Activated T-cell treated with anti-CD3 and anti-CD28 coated beads, Interleukin-2, amount 50 U/mL, for 4 hours (primary cell): Measurements from ENCODE around the gene CD34. TPM values are rescaled to one million over a fixed set of nuclear protein-coding genes. Genes with fewer than 3 reads are reported as not detected.
A peak's percentile ranks its signal among the peaks of the same experiment; 100 is the strongest.

Source experiments
- ATAC-seq, 2 donors: fragments of 200-7000 bp; cut with Tn5 transposase; one replicate each; pipeline ENCODE4 v1.10.0; 2021
- DNase-seq: peaks from one replicate; pipeline ENCODE4 v3.0.0-alpha.2; 2020
- H3K27me3 Mint-ChIP-seq: one replicate; pipeline ENCODE4 v1.8.0; 2021; ENCODE audit warnings: low read depth, mixed read lengths
- H3K36me3 Mint-ChIP-seq: one replicate; pipeline ENCODE4 v1.8.0; 2022; ENCODE audit warnings: mixed read lengths; ENCODE audit not compliant: insufficient read depth
- H3K4me1 Mint-ChIP-seq: one replicate; pipeline ENCODE4 v1.8.0; 2021; ENCODE audit warnings: low read depth, mixed read lengths
- H3K4me3 Mint-ChIP-seq: one replicate; pipeline ENCODE4 v1.8.0; 2021; ENCODE audit warnings: mild to moderate bottlenecking, moderate library complexity, mixed read lengths
- H3K9me3 Mint-ChIP-seq: one replicate; pipeline ENCODE4 v1.8.0; 2021; ENCODE audit warnings: mixed read lengths
- total RNA-seq, 3 donors: library from RNA; stranded (reverse); gene quantifications; one replicate each; pipeline ENCODE4 v1.2.1, GENCODE V29; 2021

CD34 gene
- total RNA-seq, 3 donors from 2014 or later: 0.05 to 0.20 (median 0.08) TPM

DNA sequence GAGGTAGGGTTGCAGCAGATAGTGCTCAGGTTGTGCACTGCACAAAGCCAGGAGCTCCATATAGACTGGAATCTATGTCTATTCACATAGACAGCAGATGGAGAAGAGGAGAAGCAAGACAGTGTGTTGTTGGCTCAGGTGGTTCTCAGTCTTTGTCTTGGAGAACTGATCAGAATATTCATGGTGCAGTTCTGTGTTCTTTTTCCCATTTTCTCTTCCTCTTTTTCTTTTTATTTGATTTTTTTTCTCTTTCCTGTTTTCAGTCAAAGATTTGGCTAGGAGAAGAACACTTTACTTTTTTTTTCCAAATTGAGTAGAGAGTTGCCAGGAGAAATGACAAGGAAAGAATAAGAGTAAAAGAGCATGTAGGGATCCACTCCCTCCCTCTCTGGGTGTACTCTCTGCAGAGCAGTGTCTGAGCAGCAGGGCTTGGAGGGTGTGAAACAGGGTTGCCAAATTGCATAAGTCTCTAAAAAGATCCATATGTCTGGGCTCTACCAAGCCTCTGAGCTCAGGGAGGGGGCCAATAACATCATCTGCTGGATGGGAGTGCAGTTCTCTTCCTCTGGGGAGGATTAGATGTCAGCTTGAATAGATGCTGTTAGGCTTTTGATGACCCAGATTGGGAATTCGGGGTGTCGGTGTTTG is 8.7 kb upstream of the CD34 start:
- Mint-ChIP-seq H3K36me3 (no peaks in the 10 kb centered on the region), H3K27me3 (peaks cover 27% of the 10 kb centered on the region), H3K4me1 (no peaks in the 10 kb centered on the region), H3K4me3 (no peak overlapping the region), H3K9me3 (no peaks in the 10 kb centered on the region)
- ATAC-seq: no peak
- DNase-seq: no peak

GRCh38 chr1:207918581-207918980 is 7.7 kb upstream of the CD34 start:
- Mint-ChIP-seq H3K27me3 (peaks cover 26% of the 10 kb centered on the region), H3K9me3 (no peaks in the 10 kb centered on the region), H3K36me3 (no peaks in the 10 kb centered on the region), H3K4me3 (no peak overlapping the region), H3K4me1 (no peaks in the 10 kb centered on the region)
- ATAC-seq (no peak), DNase-seq (no peak)

DNA sequence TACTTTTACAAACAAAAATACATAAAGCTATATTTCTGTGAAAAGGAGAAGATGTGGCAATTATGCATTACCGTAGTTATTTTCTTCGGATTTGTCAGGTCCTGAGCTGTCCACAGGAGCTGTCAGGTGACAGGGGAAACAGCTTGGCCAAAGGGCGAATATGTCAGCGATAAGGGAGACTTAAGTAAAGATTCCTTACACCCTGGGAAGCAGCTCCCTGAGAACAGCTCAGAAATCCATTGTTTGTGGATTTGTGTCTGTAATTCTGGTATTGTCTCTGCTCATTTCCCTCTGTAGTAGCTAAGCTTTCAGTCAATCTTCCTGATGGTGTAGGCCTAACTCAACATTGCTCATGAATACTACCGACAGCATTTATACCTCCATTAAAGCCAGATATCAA is 7.1 kb upstream of the CD34 start:
- Mint-ChIP-seq H3K27me3 (peaks cover 25% of the 10 kb centered on the region), H3K9me3 (no peaks in the 10 kb centered on the region), H3K36me3 (no peaks in the 10 kb centered on the region), H3K4me1 (no peaks in the 10 kb centered on the region), H3K4me3 (no peak overlapping the region)
- DNase-seq (no peak), ATAC-seq (no peak)

DNA sequence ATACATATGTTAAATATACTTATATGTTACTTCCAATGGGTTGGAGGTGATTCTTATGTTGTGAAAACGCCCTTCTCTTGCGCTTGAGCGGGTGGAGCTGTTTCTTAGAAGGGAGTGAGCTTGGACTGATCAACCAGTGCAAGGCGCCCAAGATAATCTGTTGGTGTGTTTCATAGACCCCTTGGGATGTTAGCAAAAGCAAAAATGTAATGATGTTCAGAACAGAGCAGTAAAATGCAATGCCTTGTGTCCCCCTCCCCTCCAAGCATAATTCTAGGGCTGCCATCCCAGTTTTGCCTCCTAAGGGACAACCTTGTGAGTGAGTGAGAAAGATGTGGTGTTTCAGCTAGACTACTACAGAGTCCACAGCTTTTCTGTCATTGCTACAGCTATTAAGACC is 6.2 kb upstream of the CD34 start:
- no peak for DNase-seq
- H3K36me3 Mint-ChIP-seq: no peaks in the 10 kb centered on the region
- no peak overlapping the region for H3K4me3 Mint-ChIP-seq
- H3K9me3 Mint-ChIP-seq: no peaks in the 10 kb centered on the region
- H3K27me3 Mint-ChIP-seq: peaks cover 28% of the 10 kb centered on the region
- no peaks in the 10 kb centered on the region for H3K4me1 Mint-ChIP-seq
- ATAC-seq: no peak

- ATAC-seq: no peak
- H3K27me3 Mint-ChIP-seq: peaks cover 47% of the 10 kb centered on the region
- H3K9me3 Mint-ChIP-seq: no peaks in the 10 kb centered on the region
- no peak for DNase-seq
- H3K36me3 Mint-ChIP-seq: no peaks in the 10 kb centered on the region
- no peak overlapping the region for H3K4me3 Mint-ChIP-seq
- peaks cover 16% of the 10 kb centered on the region for H3K4me1 Mint-ChIP-seq
These were observed 3.0 kb upstream of the CD34 start for GRCh38 chr1:207913951-207914350.

- peaks cover 16% of the 10 kb centered on the region for H3K4me1 Mint-ChIP-seq
- no peaks in the 10 kb centered on the region for H3K36me3 Mint-ChIP-seq
- no peak for ATAC-seq
- H3K4me3 Mint-ChIP-seq: peak overlapping the region; percentile 37
- DNase-seq: no peak
- H3K9me3 Mint-ChIP-seq: no peaks in the 10 kb centered on the region
- H3K27me3 Mint-ChIP-seq: peaks cover 46% of the 10 kb centered on the region
These were observed 1.2 kb upstream of the CD34 start for GRCh38 chr1:207911856-207912760.

GRCh38 chr1:207909687-207910086 is 1.2 kb downstream of the CD34 start:
- ATAC-seq: no peak
- Mint-ChIP-seq H3K36me3 (no peaks in the 10 kb centered on the region), H3K27me3 (peaks cover 46% of the 10 kb centered on the region), H3K4me1 (peaks cover 16% of the 10 kb centered on the region), H3K4me3 (no peak overlapping the region), H3K9me3 (no peaks in the 10 kb centered on the region)
- DNase-seq: no peak

DNA sequence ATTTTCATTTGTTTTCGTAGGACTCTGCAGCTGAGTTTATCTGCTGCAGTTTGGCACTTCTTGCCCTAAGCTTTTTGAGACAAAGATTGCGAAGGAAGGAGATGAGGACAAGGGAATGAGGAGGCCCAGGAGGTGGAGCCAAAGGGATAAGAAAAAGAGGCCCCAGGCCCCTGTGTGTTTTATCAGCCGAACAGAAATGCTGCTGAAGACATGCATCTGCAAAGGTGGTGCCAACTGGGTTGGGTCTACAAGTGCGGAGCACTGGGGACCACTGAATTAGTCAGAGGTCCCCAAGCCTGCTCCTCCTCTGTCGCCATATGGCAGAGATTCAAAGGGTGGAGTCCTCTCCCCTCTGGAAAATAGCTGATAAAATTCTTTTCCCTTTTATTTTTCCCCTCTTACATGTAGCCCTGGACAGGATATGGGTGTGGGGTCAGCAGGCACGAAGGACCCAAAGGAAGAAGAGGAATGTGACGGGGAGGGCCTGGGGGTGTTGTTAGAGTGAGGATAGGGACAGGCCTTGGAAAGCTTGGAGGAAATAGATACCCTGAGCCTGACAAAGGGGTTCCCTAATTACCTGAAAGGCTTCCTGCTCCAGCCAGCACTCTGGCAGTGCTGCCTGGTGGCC is 2.7 kb downstream of the CD34 start:
- no peaks in the 10 kb centered on the region for H3K36me3 Mint-ChIP-seq
- H3K4me1 Mint-ChIP-seq: peaks cover 17% of the 10 kb centered on the region
- no peak for ATAC-seq
- no peak overlapping the region for H3K4me3 Mint-ChIP-seq
- H3K9me3 Mint-ChIP-seq: no peaks in the 10 kb centered on the region
- peaks cover 43% of the 10 kb centered on the region for H3K27me3 Mint-ChIP-seq
- DNase-seq: no peak

GRCh38 chr1:207904391-207904790 is 6.5 kb downstream of the CD34 start:
- H3K36me3 Mint-ChIP-seq: no peaks in the 10 kb centered on the region
- no peaks in the 10 kb centered on the region for H3K9me3 Mint-ChIP-seq
- H3K4me1 Mint-ChIP-seq: peaks cover 1% of the 10 kb centered on the region
- H3K4me3 Mint-ChIP-seq: no peak overlapping the region
- H3K27me3 Mint-ChIP-seq: peaks cover 8% of the 10 kb centered on the region
- no peak for ATAC-seq
- DNase-seq: no peak

DNA sequence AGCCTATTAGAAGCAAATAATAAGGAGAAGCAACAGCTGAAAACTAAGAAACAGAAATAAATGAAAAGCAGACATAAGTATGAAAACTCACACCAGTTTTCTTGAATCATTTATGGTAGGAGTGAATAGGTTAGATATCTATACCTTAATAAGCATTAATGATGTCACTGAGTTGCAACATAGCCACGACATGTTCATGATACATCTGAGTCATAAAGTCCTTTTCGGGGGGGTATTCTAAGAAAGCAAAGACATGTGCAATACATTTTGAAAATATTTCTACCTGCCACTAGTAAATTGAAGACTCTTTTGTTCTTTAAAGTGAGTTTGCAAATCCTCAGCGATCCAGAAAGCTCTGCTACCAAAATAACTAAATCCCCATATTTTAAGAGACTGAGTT is 7.2 kb downstream of the CD34 start:
- no peak overlapping the region for H3K4me3 Mint-ChIP-seq
- DNase-seq (no peak), ATAC-seq (no peak)
- H3K4me1 Mint-ChIP-seq: peaks cover 1% of the 10 kb centered on the region
- H3K27me3 Mint-ChIP-seq: peaks cover 3% of the 10 kb centered on the region
- no peaks in the 10 kb centered on the region for H3K9me3 Mint-ChIP-seq
- no peaks in the 10 kb centered on the region for H3K36me3 Mint-ChIP-seq

DNA sequence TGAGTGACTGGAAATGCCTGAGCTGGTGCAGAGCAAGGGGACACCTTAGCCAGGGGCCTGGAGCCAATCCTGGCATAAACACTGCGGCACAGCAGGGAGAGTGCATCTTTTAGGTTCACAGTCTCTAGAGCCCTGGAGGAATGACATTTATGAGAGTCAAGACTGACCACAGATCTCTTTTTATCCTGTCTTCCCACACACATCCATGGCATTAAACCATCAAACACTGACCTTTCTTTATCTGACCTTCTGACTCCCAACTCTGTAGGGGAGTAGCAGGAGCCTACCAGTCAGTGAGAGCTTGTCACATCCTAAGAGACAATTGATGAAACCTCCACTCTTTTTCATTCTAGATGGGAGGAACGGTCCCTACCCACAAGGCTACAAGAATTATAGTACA is 7.9 kb downstream of the CD34 start:
- H3K27me3 Mint-ChIP-seq: no peaks in the 10 kb centered on the region
- ATAC-seq (no peak), DNase-seq (no peak)
- H3K4me3 Mint-ChIP-seq: no peak overlapping the region
- no peaks in the 10 kb centered on the region for H3K36me3 Mint-ChIP-seq
- H3K4me1 Mint-ChIP-seq: peaks cover 1% of the 10 kb centered on the region
- H3K9me3 Mint-ChIP-seq: no peaks in the 10 kb centered on the region

GRCh38 chr1:207902566-207902965 is 8.4 kb downstream of the CD34 start:
- H3K9me3 Mint-ChIP-seq: no peaks in the 10 kb centered on the region
- no peak for DNase-seq
- no peaks in the 10 kb centered on the region for H3K36me3 Mint-ChIP-seq
- peaks cover 1% of the 10 kb centered on the region for H3K4me1 Mint-ChIP-seq
- no peaks in the 10 kb centered on the region for H3K27me3 Mint-ChIP-seq
- no peak overlapping the region for H3K4me3 Mint-ChIP-seq
- ATAC-seq: no peak

GRCh38 chr1:207901041-207901653 is 9.8 kb downstream of the CD34 start:
- Mint-ChIP-seq H3K4me1 (peaks cover 1% of the 10 kb centered on the region), H3K9me3 (no peaks in the 10 kb centered on the region), H3K27me3 (no peaks in the 10 kb centered on the region), H3K4me3 (no peak overlapping the region), H3K36me3 (no peaks in the 10 kb centered on the region)
- DNase-seq: no peak
- no peak for ATAC-seq

- no peak overlapping the region for H3K4me3 Mint-ChIP-seq
- H3K36me3 Mint-ChIP-seq: no peaks in the 10 kb centered on the region
- ATAC-seq (no peak), DNase-seq (no peak)
- H3K27me3 Mint-ChIP-seq: no peaks in the 10 kb centered on the region
- no peaks in the 10 kb centered on the region for H3K9me3 Mint-ChIP-seq
- H3K4me1 Mint-ChIP-seq: no peaks in the 10 kb centered on the region
These were observed 12.1 kb downstream of the CD34 start for GRCh38 chr1:207898836-207899235.
